GM19193 (cell line): ENCODE data around the gene TMEM59.

Source experiments
- POLR2A ChIP-seq: IDR thresholded peaks from 4 replicates; pipeline ENCODE4 v1.6.1; 2011; ENCODE audit not compliant: insufficient read depth, insufficient read length; ENCODE audit errors: extremely low read depth

Gene TMEM59

GRCh38 chr1:54077359-54077758, 24.4 kb upstream of the TMEM59 start:
- TF ChIP-seq POLR2A, result no peak

DNA sequence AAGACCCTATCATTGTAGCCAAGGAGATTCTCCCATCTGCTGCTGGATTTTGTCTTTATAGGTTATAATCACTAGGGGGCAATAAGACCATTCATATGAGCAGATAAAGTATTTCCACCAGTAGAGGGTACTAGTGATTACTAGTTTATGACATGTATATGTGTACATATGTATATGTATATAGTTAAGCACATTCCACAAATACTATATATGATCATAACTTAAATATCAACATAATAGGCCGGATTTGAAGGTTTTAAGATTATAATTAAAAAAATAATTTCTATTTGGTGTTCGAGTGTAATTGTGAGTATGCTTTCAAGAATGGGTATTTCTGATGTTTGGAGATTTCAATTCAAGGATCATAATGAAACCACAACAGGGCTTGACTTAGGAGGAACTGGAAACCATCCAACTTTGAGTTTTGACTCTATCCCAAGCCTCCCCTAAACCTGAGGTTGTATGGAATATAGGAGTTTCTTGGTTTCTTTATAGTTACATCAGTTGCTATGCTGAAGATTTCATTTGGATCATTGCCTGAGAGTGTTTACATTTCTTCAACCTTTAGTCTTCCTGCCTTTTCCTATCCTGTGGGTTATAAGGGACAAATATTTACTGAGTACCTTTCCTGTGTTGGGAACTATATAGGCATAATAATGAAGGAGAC, 17.3 kb upstream of the TMEM59 start:
- no peak for TF ChIP-seq POLR2A

- no peak for TF ChIP-seq POLR2A
Measured at GRCh38 chr1:54069791-54070170, 16.8 kb upstream of the TMEM59 start.

DNA sequence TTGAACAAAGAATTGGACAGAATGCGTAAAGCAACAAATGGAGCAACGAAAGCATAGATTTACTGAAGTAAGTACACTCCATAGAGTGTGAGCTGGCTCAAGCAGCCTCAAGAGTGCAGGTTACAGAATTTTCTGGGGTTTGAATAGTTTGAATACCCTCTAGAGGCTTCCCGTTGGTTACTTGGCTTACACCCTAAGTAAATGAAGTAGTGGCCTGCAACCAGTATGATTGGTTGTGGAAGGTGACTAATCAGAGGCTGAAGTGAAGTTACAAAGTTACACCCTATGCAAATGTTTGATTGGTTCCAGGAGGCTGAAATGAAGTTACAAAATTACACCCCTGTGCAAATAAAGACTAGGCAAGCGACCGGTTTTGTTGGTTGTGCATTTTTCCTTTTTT, 11.3 kb upstream of the TMEM59 start:
- no peak for TF ChIP-seq POLR2A

GRCh38 chr1:54054438-54054749, 1.4 kb upstream of the TMEM59 start:
- no peak for TF ChIP-seq POLR2A

DNA sequence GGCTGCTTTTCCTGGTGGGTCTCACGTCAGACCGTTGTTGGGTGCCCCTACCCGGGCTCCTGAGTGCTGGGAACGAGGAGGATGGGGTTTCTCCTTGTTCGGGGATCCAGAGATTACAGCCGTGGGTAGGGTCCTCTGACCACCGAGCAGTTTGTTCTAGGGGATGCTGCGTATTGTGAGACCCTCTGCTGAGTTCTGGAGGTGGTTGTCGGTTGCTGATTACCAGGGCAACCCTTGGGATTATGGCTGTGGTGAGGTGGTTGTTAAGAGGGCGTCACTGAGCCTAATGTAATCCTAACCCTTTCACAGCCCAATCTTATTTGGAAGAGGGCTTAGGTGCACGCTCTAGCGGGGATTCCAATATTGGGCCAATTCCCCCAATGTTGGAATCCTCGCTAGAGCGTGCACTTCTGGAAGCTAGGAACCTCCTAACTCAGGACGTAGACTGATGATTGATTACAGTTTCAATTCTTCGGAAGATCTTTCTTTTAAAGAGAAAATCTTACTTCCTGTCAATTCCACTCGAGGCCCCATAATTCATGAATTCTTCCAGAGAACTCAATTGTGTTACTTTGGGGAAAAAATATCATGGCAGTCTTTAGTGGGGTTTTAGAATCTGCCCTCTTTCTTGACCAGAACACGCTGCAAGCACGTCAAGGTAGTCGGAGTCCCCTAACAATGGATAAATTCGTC, 887 bp upstream of the TMEM59 start:
- no peak for TF ChIP-seq POLR2A

- TF ChIP-seq POLR2A, result no peak
Measured at GRCh38 chr1:54052431-54052933, 522 bp downstream of the TMEM59 start.

- TF ChIP-seq POLR2A, result no peak
Measured at GRCh38 chr1:54051933-54052430, 1.0 kb downstream of the TMEM59 start.

- no peak for TF ChIP-seq POLR2A
Measured at GRCh38 chr1:54047384-54048305, 5.4 kb downstream of the TMEM59 start.

- no peak for TF ChIP-seq POLR2A
Measured at GRCh38 chr1:54046671-54047383, 6.2 kb downstream of the TMEM59 start.

DNA sequence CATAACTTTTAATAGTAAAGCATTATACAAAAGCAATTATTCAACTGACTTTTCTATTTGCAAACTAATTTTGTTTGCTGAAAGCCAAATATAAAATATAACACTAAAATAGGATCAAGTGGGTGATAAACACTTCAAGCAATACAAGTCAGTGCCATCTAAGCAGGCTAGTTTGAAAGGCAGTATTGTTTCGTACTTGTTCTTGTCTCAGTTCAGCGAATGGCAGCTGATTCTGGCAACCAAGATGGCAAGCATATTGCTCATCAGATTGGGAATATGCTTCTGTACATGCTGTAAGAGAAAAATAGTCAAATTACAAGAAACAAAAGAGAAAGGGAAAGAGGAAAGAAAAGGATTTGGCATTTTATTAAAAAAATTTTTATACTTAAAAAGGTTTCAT, 7.5 kb downstream of the TMEM59 start:
- no peak for TF ChIP-seq POLR2A

DNA sequence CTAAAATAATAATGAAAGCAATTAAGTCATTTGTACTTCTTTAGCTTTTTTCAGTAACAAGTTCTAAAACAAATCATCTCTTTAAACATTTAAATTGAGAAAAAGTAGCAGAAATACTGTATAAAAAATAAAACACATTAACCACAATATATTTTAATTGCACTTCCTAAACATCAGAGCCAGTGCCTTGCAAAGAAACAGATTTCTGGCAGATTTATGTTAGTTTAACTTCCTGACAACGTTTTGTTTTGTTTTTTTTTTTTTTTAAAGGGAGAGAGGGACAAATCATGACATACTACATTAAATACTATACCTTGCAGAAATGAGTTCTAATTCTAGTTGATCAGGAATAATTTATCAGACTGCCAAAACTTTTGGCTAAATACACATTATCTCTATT, 11.2 kb downstream of the TMEM59 start:
- TF ChIP-seq POLR2A, result no peak

DNA sequence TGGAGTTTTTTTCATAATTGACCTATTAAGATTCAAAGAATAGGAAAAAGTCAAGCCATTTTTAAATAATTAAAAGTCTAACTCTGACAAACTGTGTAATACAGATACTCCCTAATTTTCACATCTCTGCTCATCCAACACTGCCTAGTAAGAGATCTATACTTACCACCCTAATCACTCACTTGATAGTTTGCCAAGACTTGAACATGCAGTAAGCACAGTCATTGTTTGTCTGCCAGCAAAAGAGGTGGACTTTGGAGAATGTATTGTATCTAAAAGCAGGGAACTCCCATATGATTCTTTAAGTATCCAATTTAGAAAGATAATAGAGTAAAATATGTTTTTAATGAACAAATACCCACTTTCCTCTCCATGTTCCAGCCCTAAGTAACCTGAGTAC, 15.5 kb downstream of the TMEM59 start:
- no peak for TF ChIP-seq POLR2A
